Neural cell (in vitro differentiated cells): ENCODE results near the gene LRMDA. TPM values are rescaled to one million over a fixed set of nuclear protein-coding genes. Genes with fewer than 3 reads are reported as not detected.

ENCODE experiments used
- H2AFZ ChIP-seq: fragments of 200-600, 300-800 bp; sonication (generic), shearing (Covaris generic); 2 replicates; pipeline ENCODE4 v1.6.0; 2014; ENCODE audit warnings: low read depth, mild to moderate bottlenecking, antibody characterized with exemption, low read length, moderate library complexity
- H3F3A ChIP-seq: fragments of 200-600 bp; shearing (Covaris generic); 2 replicates; pipeline ENCODE4 v1.6.1; 2016; ENCODE audit warnings: mild to moderate bottlenecking, moderate library complexity, mixed read lengths, antibody characterized with exemption, low read length; ENCODE audit not compliant: insufficient read depth, poor library complexity, severe bottlenecking
- H3K27ac ChIP-seq: fragments of 200-600, 300-800 bp; sonication (generic), shearing (Covaris generic); 2 replicates; pipeline ENCODE4 v1.5.1; 2014; ENCODE audit warnings: mild to moderate bottlenecking, low read length, moderate library complexity
- H3K27me3 ChIP-seq: fragments of 300-800, 200-600 bp; sonication (generic), shearing (Covaris generic); 2 replicates; pipeline ENCODE4 v1.6.0; 2014; ENCODE audit warnings: mild to moderate bottlenecking, low read depth, low read length, moderate library complexity; ENCODE audit not compliant: insufficient read depth
- H3K36me3 ChIP-seq: fragments of 300-800, 200-600 bp; sonication (generic), shearing (Covaris generic); 2 replicates; pipeline ENCODE4 v1.5.1; 2014; ENCODE audit warnings: mild to moderate bottlenecking, antibody characterized with exemption, low read length, moderate library complexity; ENCODE audit not compliant: insufficient read depth
- H3K4me2 ChIP-seq: fragments of 300-800, 200-600 bp; sonication (generic), shearing (Covaris generic); 2 replicates; pipeline ENCODE4 v1.6.0; 2014; ENCODE audit warnings: mild to moderate bottlenecking, low read length
- H3K4me3 ChIP-seq: fragments of 300-800, 200-600 bp; sonication (generic), shearing (Covaris generic); 2 replicates; pipeline ENCODE4 v1.5.1; 2014; ENCODE audit warnings: mild to moderate bottlenecking, low read length, moderate library complexity
- H3K79me2 ChIP-seq: fragments of 200-600 bp; shearing (Covaris generic); replicated peaks from 2 replicates; pipeline ENCODE4 v1.6.0; 2014; ENCODE audit warnings: mild to moderate bottlenecking, low read length, moderate library complexity; ENCODE audit not compliant: insufficient read depth
- H3K9ac ChIP-seq: fragments of 300-800, 200-600 bp; sonication (generic), shearing (Covaris generic); 2 replicates; pipeline ENCODE4 v1.6.1; 2016; ENCODE audit warnings: mild to moderate bottlenecking, low read length, mixed read lengths
- H3K9me2 ChIP-seq: fragments of 200-600 bp; shearing (Covaris generic); 2 replicates; pipeline ENCODE4 v1.6.1; 2016; ENCODE audit warnings: mild to moderate bottlenecking, low read length, mixed read lengths; ENCODE audit not compliant: insufficient read depth
- H3K9me3 ChIP-seq: fragments of 200-600, 300-800 bp; sonication (generic), shearing (Covaris generic); 2 replicates; pipeline ENCODE4 v1.6.1; 2016; ENCODE audit warnings: mild to moderate bottlenecking, mixed run types, low read length, moderate library complexity, mixed read lengths
- H4K20me1 ChIP-seq: fragments of 200-600 bp; shearing (Covaris generic); 2 replicates; pipeline ENCODE4 v1.6.1; 2016; ENCODE audit warnings: mild to moderate bottlenecking, mixed run types; ENCODE audit not compliant: insufficient read depth
- CTCF ChIP-seq: fragments of 450-650 bp; IDR thresholded peaks from 2 replicates; pipeline ENCODE4 v1.5.1; 2014; ENCODE audit warnings: antibody characterized with exemption, mild to moderate bottlenecking, moderate library complexity; ENCODE audit not compliant: poor library complexity, severe bottlenecking
- EP300 ChIP-seq: fragments of 450-650 bp; conservative IDR thresholded peaks from 2 replicates; pipeline ENCODE4 v1.6.1; 2014; ENCODE audit warnings: antibody characterized with exemption, mild to moderate bottlenecking, moderate library complexity; ENCODE audit not compliant: poor library complexity, severe bottlenecking
- EZH2 ChIP-seq: fragments of 200-600, 300-800 bp; shearing (Covaris generic), sonication (generic); IDR thresholded peaks from 2 replicates; pipeline ENCODE4 v1.6.1; 2014; ENCODE audit warnings: antibody characterized with exemption, low read length, borderline replicate concordance, mild to moderate bottlenecking; ENCODE audit not compliant: insufficient read depth, poor library complexity, severe bottlenecking
- MXI1 ChIP-seq: fragments of 450-650 bp; conservative IDR thresholded peaks from 2 replicates; pipeline ENCODE4 v1.6.1; 2014; ENCODE audit warnings: antibody characterized with exemption, mild to moderate bottlenecking; ENCODE audit not compliant: poor library complexity, severe bottlenecking
- POLR2AphosphoS5 ChIP-seq: IDR thresholded peaks from 2 replicates; pipeline ENCODE4 v1.6.1; 2012
- RAD21 ChIP-seq: fragments of 450-650 bp; conservative IDR thresholded peaks from 2 replicates; pipeline ENCODE4 v1.6.1; 2014; ENCODE audit warnings: antibody characterized with exemption, mild to moderate bottlenecking, moderate library complexity
- REST ChIP-seq: IDR thresholded peaks from 2 replicates; pipeline ENCODE4 v1.6.1; 2012; ENCODE audit warnings: borderline replicate concordance
- SMC3 ChIP-seq: fragments of 450-650 bp; conservative IDR thresholded peaks from 2 replicates; pipeline ENCODE4 v1.6.1; 2014; ENCODE audit warnings: antibody characterized with exemption, mild to moderate bottlenecking, moderate library complexity; ENCODE audit not compliant: poor library complexity
- TAF1 ChIP-seq: IDR thresholded peaks from 2 replicates; pipeline ENCODE4 v1.6.1; 2012; ENCODE audit warnings: low read depth
- polyA plus RNA-seq: library from polyadenylated mRNA; depleted of rRNA; stranded (reverse); fragments of >200 nt; gene quantifications from 2 replicates; pipeline ENCODE4 v1.2.3, GENCODE V29; 2014

Gene LRMDA
- polyA plus RNA-seq, 1 donor from 2014 or later: 5.6 TPM

- Histone ChIP-seq H3K79me2 (no peaks in the 10 kb centered on the region), H3K36me3 (no peaks in the 10 kb centered on the region), H3F3A (no peaks in the 10 kb centered on the region), H3K9me3 (no peaks in the 10 kb centered on the region), H4K20me1 (no peaks in the 10 kb centered on the region), H3K27ac (no peak overlapping the region), H3K9ac (no peak overlapping the region), H3K4me3 (no peak overlapping the region), H3K9me2 (no peaks in the 10 kb centered on the region), H2AFZ (no peak overlapping the region), H3K27me3 (no peaks in the 10 kb centered on the region), H3K4me2 (no peak overlapping the region)
- TF ChIP-seq REST: no peak
- no peak for TF ChIP-seq MXI1
- TF ChIP-seq CTCF: no peak
- TF ChIP-seq EZH2: no peak
- TF ChIP-seq EP300: no peak
- TF ChIP-seq SMC3: no peak
- no peak for TF ChIP-seq POLR2AphosphoS5
- no peak for TF ChIP-seq RAD21
- TF ChIP-seq TAF1: no peak
These were observed 985.2 kb downstream of the LRMDA start for GRCh38 chr10:76416642-76417041.

GRCh38 chr10:76420725-76421124, 989.3 kb downstream of the LRMDA start:
- TF ChIP-seq RAD21 (no peak), TAF1 (no peak), EZH2 (no peak), SMC3 (no peak), EP300 (no peak), CTCF (no peak), MXI1 (no peak), REST (no peak), POLR2AphosphoS5 (no peak)
- H3F3A ChIP-seq: no peaks in the 10 kb centered on the region
- H3K4me2 ChIP-seq: no peak overlapping the region
- no peak overlapping the region for H3K9ac ChIP-seq
- no peak overlapping the region for H2AFZ ChIP-seq
- H3K4me3 ChIP-seq: no peak overlapping the region
- H3K9me2 ChIP-seq: no peaks in the 10 kb centered on the region
- H3K27me3 ChIP-seq: no peaks in the 10 kb centered on the region
- no peak overlapping the region for H3K27ac ChIP-seq
- H3K36me3 ChIP-seq: no peaks in the 10 kb centered on the region
- no peaks in the 10 kb centered on the region for H3K79me2 ChIP-seq
- H3K9me3 ChIP-seq: no peaks in the 10 kb centered on the region
- no peaks in the 10 kb centered on the region for H4K20me1 ChIP-seq
